GM21825 (cell line): ENCODE data around the gene BTBD1.
A peak's percentile ranks its signal among the peaks of the same experiment; 100 is the strongest.
"Not testable (repeated sequence)": the region's sequence is repeated elsewhere in the genome, so short reads cannot be mapped to it uniquely, and the experiment has no call there.

Experiments used
- ATAC-seq: cut with Tn5 transposase; IDR thresholded peaks from one replicate; pipeline ENCODE4 v1.9.1; 2021; ENCODE audit warnings: mild to moderate bottlenecking, moderate library complexity; ENCODE audit not compliant: unreplicated experiment

The BTBD1 gene

DNA sequence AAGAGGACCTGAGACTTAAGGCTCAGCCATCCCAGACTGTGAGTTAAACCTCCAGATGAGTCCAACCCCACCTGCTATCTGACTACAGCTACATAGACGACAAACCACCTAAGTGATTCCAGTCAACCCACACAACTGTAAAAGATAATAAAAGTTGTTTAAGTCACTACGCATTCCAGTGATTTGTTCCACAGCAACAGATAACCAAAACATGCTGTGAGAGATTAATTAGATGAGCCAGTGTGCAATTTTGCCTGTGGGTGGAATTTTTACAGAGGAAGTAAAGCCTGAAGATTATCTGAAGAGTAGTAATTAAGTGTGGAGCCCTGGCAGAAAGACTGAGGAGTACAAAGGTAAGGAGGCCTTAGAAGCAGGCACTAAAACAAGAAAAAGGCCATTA is 5.4 kb downstream of the BTBD1 start:
- ATAC-seq, result no peak

DNA sequence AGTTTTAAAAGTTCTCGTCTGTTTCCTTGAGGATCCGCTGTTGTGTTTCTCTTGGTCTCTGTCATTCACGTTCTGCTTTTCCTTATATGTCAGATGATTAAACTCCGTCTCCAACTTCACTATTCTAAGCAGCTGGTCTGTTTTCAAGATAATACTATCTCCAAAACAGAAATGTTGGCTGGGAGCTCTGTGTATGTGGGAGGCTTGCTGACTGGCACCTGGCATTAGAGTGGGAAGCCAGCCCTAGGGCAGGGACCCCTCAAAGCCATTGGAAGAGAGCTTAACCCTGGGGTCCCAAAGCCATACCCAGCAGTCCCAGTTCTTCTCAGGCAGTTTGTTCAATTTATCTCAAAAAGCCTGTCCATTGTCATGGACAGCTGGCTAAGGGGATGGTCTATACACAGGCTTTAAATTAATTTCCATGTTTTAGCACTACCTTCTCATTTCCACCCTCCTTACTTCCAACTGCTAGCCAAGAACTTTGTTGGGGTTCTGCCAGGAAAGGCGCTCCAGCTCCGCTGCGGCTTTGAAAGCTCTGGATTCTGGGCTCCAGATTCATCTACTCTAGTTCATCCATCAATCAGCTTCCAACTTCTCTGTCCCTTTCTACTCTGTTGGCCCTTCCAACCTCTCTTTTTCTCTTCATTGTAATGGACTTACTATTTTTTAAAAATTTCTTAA is 9.2 kb downstream of the BTBD1 start:
- no peak for ATAC-seq

DNA sequence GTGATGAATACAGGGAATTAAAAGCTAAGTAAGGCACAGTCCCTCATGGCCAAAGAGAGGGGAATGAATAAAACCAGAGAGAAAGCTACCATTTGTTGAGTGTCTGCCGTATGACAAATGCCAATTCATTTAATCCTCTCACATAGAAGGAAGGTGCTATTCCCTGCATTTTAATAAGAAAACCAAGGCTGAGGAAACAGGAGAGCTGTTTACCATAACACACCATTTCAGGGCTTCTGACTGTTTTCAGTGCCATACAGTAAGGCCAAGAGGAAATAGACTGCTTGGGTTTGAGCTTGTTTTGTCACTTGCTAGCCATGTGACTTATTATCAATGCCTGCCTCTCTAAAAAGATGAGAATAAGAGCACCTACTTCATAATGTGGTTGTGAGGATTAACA is 10.1 kb downstream of the BTBD1 start:
- no peak for ATAC-seq

DNA sequence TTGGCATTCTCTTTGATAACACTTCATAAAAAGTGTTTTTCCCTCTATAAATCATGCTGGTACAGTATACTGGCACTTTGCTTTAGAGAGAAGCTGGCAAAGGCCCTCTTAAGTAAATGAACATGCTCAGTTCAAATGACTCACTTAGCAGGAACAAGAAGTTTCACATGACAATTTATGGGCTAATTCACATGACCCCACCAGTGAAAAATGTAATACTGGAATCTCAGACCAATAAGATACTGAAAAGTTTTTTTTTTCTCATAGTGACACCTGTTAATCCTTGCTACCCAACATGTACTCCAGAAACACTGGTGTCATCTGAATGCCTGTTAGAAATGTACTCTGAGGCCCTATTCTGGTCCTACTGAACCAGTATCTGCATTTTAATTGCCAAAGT is 13.9 kb downstream of the BTBD1 start:
- ATAC-seq, result no peak

DNA sequence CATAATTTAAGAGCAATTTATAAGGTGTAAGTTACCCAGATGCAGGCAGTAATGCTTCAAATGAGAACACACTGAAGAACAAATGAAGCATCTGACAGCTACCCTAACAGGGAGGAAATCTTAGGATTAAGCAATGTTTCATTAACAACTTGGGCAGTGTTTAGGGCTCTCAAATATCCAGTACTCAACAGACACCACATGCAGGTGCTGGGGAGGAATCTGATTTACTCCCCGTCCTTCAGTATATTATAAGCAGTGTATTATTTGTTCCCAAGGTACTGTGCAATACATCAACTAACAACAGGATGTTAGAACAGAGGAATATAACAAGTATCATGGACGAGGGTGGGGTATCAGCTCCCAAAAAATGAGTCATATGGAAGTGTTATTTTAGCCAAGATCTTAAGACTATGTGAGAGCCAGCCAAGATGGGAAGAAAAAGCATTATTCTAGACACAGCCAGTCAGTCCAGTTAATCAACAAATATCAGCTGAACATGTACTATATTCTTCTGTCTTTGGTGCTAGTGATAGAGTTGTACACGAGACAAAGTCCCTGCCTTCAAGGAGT is 20.4 kb downstream of the BTBD1 start:
- ATAC-seq, result no peak

- ATAC-seq, result no peak
Observed at GRCh38 chr15:83044156-83044555, 22.9 kb downstream of the BTBD1 start.

- no peak for ATAC-seq
Observed at GRCh38 chr15:83039206-83039605, 27.8 kb downstream of the BTBD1 start.

GRCh38 chr15:83036253-83036652 is 30.8 kb downstream of the BTBD1 start:
- ATAC-seq, result no peak

GRCh38 chr15:83031234-83031633 is 35.8 kb downstream of the BTBD1 start:
- not testable (repeated sequence) for ATAC-seq

DNA sequence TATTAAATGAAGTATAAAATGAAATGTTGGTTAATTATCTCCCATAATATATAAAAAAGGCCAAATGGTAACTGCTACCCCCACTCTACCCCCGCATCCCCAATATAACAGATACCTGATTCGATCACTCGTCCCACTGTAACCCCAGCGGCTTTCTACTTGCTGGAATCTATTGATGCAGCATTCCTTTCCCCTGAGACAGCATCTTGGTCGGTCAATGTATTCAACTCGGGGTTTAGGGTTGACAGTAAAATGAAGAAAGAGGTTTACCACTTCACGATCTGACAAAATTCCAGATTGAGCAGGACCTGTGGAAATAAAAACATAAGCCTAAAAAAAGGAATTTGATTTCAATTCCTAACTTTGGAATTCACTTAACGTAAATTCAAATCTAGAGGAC is 37.0 kb downstream of the BTBD1 start:
- no peak for ATAC-seq

GRCh38 chr15:83018436-83018835 is 48.6 kb downstream of the BTBD1 start:
- ATAC-seq, result no peak

DNA sequence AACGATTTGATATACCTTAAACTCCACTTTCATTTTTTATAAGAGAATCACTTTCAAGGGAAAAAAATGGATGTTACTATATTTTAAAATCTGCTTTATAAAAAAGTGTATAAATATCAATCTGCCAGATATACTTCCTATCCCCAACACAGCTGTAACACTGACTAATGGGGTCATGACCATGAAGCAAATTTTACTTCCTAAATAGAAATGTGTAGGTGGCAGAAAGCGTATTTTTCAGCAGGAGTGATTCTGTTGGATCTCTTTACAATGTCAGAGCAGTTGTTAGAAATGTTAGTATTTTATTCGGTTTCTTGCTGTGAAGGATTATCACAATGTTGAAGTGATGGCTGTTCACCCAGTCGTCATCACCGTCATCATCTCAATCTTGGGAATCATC is 50.1 kb downstream of the BTBD1 start:
- no peak for ATAC-seq

DNA sequence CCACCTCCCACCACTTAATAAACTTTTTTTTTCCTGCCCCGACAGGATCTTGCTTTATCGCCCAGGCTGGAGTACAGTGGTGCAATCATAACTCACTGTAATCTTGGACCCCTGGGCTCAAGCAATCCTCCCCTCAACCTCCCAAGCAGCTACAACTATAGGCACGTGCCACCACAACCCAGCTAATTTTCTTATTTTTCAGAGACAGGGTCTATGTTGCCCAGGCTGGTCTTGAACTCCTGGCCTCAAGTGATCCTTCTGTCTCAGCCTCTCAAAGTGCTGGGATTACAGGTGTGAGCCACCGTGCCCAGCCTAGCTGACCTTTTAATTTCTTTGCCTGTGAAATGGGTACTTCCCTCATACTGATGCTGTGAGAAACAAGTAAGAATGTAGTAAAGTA is 51.7 kb downstream of the BTBD1 start:
- no peak for ATAC-seq

DNA sequence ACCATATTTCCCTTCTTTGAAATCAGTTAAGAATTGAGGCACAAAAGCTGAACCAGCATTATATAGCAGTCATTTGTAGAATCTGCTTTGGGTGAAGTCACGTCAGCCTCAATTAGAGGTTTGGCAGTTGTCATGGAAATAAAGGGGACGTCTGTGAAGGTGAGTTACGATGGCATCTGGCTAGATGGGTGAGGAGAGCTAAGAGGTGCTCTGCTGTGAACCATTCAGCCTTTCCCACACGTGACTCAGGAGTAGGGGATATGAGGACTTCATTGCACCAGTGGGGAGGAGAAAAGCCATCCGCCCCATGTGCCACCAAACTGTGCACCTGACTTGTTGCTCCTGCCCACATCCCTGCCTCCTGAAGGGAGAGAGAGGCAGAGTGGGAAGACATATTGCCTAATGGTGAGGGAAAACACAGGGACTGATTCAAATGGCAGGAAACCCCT is 52.8 kb downstream of the BTBD1 start:
- no peak for ATAC-seq

- no peak for ATAC-seq
Observed at GRCh38 chr15:83012636-83013035, 54.4 kb downstream of the BTBD1 start.

DNA sequence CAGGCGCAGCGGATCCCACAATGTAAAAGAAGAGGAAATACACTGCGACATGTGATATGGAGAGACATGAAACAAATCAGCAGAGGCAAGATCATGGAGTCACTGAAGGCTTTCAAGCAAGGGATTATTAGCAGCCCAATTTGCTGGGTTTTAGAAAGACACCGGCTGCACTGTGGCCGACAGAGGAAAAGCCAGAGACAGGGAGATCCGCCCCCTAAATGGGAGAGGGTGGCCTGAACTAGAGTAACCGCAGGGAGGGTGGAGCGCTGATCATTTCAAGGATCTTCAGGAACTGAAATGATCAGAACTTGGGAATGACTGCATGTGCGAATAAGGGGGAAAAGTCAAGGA is 55.0 kb downstream of the BTBD1 start:
- ATAC-seq, result no peak

DNA sequence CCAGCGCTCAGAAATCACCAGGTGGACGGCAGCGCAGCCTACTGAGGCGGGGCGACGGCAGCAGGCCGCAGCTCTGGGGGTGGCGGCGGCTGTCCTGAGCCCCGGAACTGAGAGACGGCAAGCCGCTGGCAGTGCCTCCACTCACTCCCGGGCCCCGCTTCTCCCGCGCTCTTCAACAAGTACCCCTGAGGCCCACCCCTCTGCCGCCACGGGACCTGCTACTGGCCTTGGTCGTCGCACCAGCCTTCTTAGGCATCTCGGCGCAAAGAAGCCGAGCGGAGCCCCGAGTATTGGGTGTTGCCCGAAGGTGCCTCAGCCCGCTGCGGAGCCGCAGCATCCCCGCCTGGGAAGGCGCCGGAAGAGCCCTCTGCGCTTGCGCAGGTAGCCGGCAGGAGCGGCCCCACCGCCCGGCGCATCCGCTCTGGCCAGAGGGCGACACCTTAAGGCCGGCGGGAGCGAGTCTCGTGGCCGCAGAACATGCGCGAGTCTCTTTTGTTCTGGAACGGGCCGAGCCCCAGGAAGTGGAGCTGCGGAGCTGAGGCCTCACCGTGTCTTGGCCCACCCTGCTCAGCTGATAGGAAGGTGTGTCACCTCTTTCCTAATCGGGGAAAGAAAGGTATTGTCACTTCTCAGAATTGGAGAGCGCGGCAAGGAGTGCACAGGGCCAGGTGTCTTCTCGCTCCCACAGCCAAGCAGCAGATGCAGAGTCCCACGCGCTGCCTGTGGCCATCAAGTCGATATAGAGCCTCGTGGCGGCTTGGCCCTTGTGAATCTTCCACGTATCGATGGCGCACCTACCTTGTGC is 55.6 kb downstream of the BTBD1 start, which contains the start of gene C15orf40:
C15orf40 (minus strand) TSS at position 369 of the 805 bp plus-strand sequence; CDS start at position 337, 32 bp downstream.
- peak; percentile 91 for ATAC-seq

DNA sequence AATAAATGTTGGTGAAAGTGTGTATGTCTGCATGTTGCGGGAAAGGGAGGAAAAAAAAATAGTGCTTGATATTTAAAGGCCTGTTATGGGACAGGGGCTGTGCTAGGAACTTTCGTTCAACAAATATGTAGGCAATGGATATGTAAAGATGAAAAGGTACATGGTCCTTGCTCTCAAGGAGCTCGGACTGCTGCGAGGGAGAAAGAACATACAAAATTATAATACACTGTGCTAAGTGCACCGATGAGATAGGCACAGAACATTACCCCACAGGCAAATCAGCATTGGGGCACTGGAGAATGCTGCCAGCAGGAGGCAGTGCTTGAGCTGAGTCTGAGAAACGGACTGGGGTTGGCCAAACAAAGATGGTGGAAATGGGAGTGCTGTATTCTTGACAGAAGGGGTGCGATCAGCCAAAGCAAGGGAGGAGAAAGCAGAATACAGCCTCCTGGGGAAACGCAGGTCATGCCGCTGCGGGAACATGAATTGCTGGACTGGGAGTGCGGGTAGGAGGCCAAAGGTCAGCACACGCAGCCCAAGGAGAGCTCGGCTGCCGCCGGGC is 56.3 kb downstream of the BTBD1 start:
- peak; percentile 52 for ATAC-seq

DNA sequence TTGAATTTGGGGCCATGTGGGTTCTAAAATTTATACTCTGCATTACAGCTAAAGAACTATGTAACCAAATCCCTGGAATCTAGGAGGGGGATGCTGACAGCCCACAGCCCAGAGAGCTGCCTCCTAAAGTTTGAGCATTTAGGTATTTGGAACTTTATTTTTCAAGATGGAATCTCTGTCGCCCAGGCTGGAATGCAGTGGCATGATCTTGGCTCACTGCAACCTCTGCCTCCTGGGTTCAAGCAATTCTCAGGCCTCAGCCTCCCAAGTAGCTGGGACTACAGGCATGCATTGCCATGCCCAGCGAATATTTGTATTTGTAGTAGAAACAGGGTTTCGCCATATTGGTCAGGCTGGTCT is 66.4 kb downstream of the BTBD1 start:
- ATAC-seq, result not testable (repeated sequence)

GRCh38 chr15:82999905-83000671 is 67.0 kb downstream of the BTBD1 start:
- ATAC-seq, result peak; percentile 79

DNA sequence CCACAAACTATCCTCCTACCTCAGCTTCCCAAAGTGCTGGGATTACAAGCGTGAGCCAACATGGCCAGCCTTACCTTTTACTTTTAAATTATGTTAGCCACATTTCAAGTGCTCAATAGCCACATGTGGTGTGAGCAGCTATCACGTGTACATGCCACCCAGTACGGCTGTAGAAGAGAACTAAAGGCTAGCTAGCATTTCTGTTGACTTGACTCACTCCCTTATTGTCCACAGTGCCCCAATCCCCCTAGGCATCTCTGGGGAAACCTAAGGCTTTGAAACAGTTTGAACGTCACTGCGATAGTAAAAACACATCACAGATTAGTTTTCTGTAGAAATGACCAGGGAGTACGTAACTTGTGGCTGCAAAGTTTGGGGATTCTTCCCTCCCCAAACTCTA is 67.6 kb downstream of the BTBD1 start:
- ATAC-seq, result no peak
